ENCODE results near the gene CDH4. TPM values are rescaled to one million over a fixed set of nuclear protein-coding genes. Genes with fewer than 3 reads are reported as not detected.

Gene CDH4
- total RNA-seq, 3 donors from 2014 or later (not counting 1 experiment from before 2014, with no cell fraction given), result 0.18 TPM; not detected in 2

GRCh38 chr20:61449916-61450315 is 197.9 kb downstream of the CDH4 start:
- DNase-seq, result no peak
- H3K4me3 ChIP-seq (ENCODE audit: low read length), result no peak overlapping the region

GRCh38 chr20:61450549-61450948 is 198.5 kb downstream of the CDH4 start:
- Mint-ChIP-seq H3K4me1 (no peaks in the 10 kb centered on the region), H3K36me3 (no peaks in the 10 kb centered on the region), H3K4me3 (no peak overlapping the region), H3K27me3 (ENCODE audit: low read depth in 2 of 2) (peaks cover 0 to 3% of the 10 kb centered on the region in 2 donors), H3K9me3 (peaks cover 0 to 5% of the 10 kb centered on the region in 2 donors), H3K27ac (no peak overlapping the region)
- Histone ChIP-seq H3K27ac (ENCODE audit: low read length) (no peak overlapping the region), H3K27me3 (ENCODE audit: control insufficient read depth, insufficient read depth, low read length) (no peaks in the 10 kb centered on the region), H3K4me3 (ENCODE audit: low read length) (no peak overlapping the region), H3K4me1 (ENCODE audit: control insufficient read depth, insufficient read depth, low read length) (no peaks in the 10 kb centered on the region), H3K9me3 (ENCODE audit: control insufficient read depth, insufficient read depth, low read length) (peaks cover 10% of the 10 kb centered on the region), H3K36me3 (ENCODE audit: control insufficient read depth, insufficient read depth, low read length) (no peaks in the 10 kb centered on the region)
- DNase-seq (no peak), ATAC-seq (no peak)
- intact Hi-C loops (cut with micrococcal nuclease), result no loop called here
- WGBS (ENCODE audit: insufficient coverage), result 83% methylated on average over 6 of the region's 6 CpGs
- no peak for TF ChIP-seq CTCF (IDR thresholded peaks at IDR 0.05)

More at GRCh38 chr20:61449916-61450315, 197.9 kb downstream of the CDH4 start:
- WGBS (ENCODE audit: insufficient coverage), result 79% methylated on average over 2 of the region's 2 CpGs
- no peak for TF ChIP-seq CTCF (IDR thresholded peaks at IDR 0.05)
- no peaks in the 10 kb centered on the region for H3K4me1 Mint-ChIP-seq
- no peaks in the 10 kb centered on the region for H3K36me3 Mint-ChIP-seq
- H3K27me3 ChIP-seq (ENCODE audit: control insufficient read depth, insufficient read depth, low read length), result no peaks in the 10 kb centered on the region
- no peak for ATAC-seq
- intact Hi-C loops (cut with micrococcal nuclease), result no loop called here
- no peak overlapping the region for H3K27ac ChIP-seq (ENCODE audit: low read length)
- H3K27me3 Mint-ChIP-seq (ENCODE audit: low read depth in 2 of 2), result peaks cover 0 to 3% of the 10 kb centered on the region in 2 donors
- H3K4me3 Mint-ChIP-seq, result no peak overlapping the region
- no peaks in the 10 kb centered on the region for H3K36me3 ChIP-seq (ENCODE audit: control insufficient read depth, insufficient read depth, low read length)
- H3K9me3 Mint-ChIP-seq, result peaks cover 0 to 5% of the 10 kb centered on the region in 2 donors
- peaks cover 10% of the 10 kb centered on the region for H3K9me3 ChIP-seq (ENCODE audit: control insufficient read depth, insufficient read depth, low read length)
- H3K4me1 ChIP-seq (ENCODE audit: control insufficient read depth, insufficient read depth, low read length), result no peaks in the 10 kb centered on the region
- H3K27ac Mint-ChIP-seq, result no peak overlapping the region

GRCh38 chr20:61451009-61451408 is 198.9 kb downstream of the CDH4 start:
- ATAC-seq, result no peak
- H3K36me3 ChIP-seq (ENCODE audit: control insufficient read depth, insufficient read depth, low read length), result no peaks in the 10 kb centered on the region
- no peak for TF ChIP-seq CTCF (IDR thresholded peaks at IDR 0.05)
- Mint-ChIP-seq H3K27me3 (ENCODE audit: low read depth in 2 of 2) (peaks cover 0 to 3% of the 10 kb centered on the region in 2 donors), H3K4me1 (no peaks in the 10 kb centered on the region), H3K4me3 (no peak overlapping the region), H3K9me3 (peaks cover 4 to 9% of the 10 kb centered on the region in 2 donors), H3K36me3 (no peaks in the 10 kb centered on the region), H3K27ac (no peak overlapping the region)
- H3K4me1 ChIP-seq (ENCODE audit: control insufficient read depth, insufficient read depth, low read length), result no peaks in the 10 kb centered on the region
- no peaks in the 10 kb centered on the region for H3K27me3 ChIP-seq (ENCODE audit: control insufficient read depth, insufficient read depth, low read length)
- H3K27ac ChIP-seq (ENCODE audit: low read length), result no peak overlapping the region
- H3K9me3 ChIP-seq (ENCODE audit: control insufficient read depth, insufficient read depth, low read length), result peaks cover 10% of the 10 kb centered on the region
- no peak for DNase-seq
- intact Hi-C loops (cut with micrococcal nuclease), result no loop called here
- no peak overlapping the region for H3K4me3 ChIP-seq (ENCODE audit: low read length)
- 87% methylated on average over 9 of the region's 10 CpGs for WGBS (ENCODE audit: insufficient coverage)

- intact Hi-C loops (cut with micrococcal nuclease), result no loop called here
- no peaks in the 10 kb centered on the region for H3K36me3 Mint-ChIP-seq
- Histone ChIP-seq H3K9me3 (ENCODE audit: control insufficient read depth, insufficient read depth, low read length) (peaks cover 10% of the 10 kb centered on the region), H3K4me1 (ENCODE audit: control insufficient read depth, insufficient read depth, low read length) (no peaks in the 10 kb centered on the region), H3K36me3 (ENCODE audit: control insufficient read depth, insufficient read depth, low read length) (no peaks in the 10 kb centered on the region), H3K27ac (ENCODE audit: low read length) (no peak overlapping the region), H3K27me3 (ENCODE audit: control insufficient read depth, insufficient read depth, low read length) (no peaks in the 10 kb centered on the region), H3K4me3 (ENCODE audit: low read length) (no peak overlapping the region)
- H3K4me3 Mint-ChIP-seq, result no peak overlapping the region
- no peak for TF ChIP-seq CTCF (IDR thresholded peaks at IDR 0.05)
- H3K27me3 Mint-ChIP-seq (ENCODE audit: low read depth in 2 of 2), result peaks cover 0 to 3% of the 10 kb centered on the region in 2 donors
- no peak for DNase-seq
- 85% methylated on average over 8 of the region's 8 CpGs for WGBS (ENCODE audit: insufficient coverage)
- H3K27ac Mint-ChIP-seq, result no peak overlapping the region
- H3K4me1 Mint-ChIP-seq, result no peaks in the 10 kb centered on the region
- H3K9me3 Mint-ChIP-seq, result peaks cover 5 to 9% of the 10 kb centered on the region in 2 donors
- no peak for ATAC-seq
Measured at GRCh38 chr20:61451953-61452352, 199.9 kb downstream of the CDH4 start.
